ENCODE measurements around the gene CMAS. TPM values are rescaled to one million over a fixed set of nuclear protein-coding genes. Genes with fewer than 3 reads are reported as not detected.
"Not testable (repeated sequence)": the region's sequence is repeated elsewhere in the genome, so short reads cannot be mapped to it uniquely, and the experiment has no call there.

The CMAS gene
- total RNA-seq, 1 experiment from 2014 or later, result 70.4 TPM

DNA sequence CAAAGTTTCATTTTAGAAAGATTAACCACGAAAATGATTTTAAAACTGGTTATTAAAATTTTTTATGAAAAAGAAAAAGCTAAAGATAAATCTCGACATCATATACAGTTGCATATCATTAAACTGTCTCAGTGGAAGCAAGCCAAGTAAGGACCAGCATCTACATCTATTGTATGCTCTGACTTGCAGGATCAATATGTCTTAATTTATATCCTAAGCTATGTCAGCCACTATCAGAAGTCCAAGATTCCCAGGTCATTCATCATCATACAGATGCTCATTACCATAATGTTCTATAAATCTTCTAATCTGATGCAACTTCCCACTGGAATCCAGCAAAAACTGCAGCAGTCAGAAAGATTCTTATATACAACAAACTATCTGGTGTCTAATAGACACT lies 43.5 kb downstream of the CMAS start:
- Histone ChIP-seq H3K4me3 (ENCODE audit: low read depth, low read length) (no peak overlapping the region), H3K4me1 (peaks cover 4% of the 10 kb centered on the region; the same call in 1 of the 2 replicates), H3K36me3 (ENCODE audit: control insufficient read depth, insufficient read depth, low read length) (no peaks in the 10 kb centered on the region), H3K27me3 (replicated peaks; ENCODE audit: control insufficient read depth, insufficient read depth, low read length) (no peaks in the 10 kb centered on the region; the same call in 1 of the 2 replicates), H3K9me3 (no peaks in the 10 kb centered on the region)
- intact Hi-C loops (cut with micrococcal nuclease; ENCODE audit: unreplicated experiment), result no loop called here
- DNase-seq, result no peak
- ChIA-PET POLR2A (interaction anchor here (0.6 kb wide), 1 partner anchor 17 kb away, joined by 3 read pairs; no protein-coding TSS in a partner anchor), CTCF (no interaction called here)
- Mint-ChIP-seq H3K4me1 (ENCODE audit: low read depth, unreplicated experiment) (no peaks in the 10 kb centered on the region), H3K27me3 (ENCODE audit: insufficient read depth, unreplicated experiment) (peaks cover 15% of the 10 kb centered on the region), H3K27ac (ENCODE audit: unreplicated experiment) (no peak overlapping the region), H3K36me3 (ENCODE audit: insufficient read depth, unreplicated experiment) (no peaks in the 10 kb centered on the region), H3K4me3 (ENCODE audit: unreplicated experiment) (no peak overlapping the region), H3K9me3 (ENCODE audit: unreplicated experiment) (no peaks in the 10 kb centered on the region)
- TF ChIP-seq CTCF (IDR thresholded peaks at IDR 0.05; ENCODE audit: insufficient read depth in 1 of 2, low read depth in 1 of 2, low read length in 1 of 2, severe bottlenecking in 1 of 2, unreplicated experiment in 1 of 2), result no peak
- BruUV-seq (replicated peaks), result no TSS peak

DNA sequence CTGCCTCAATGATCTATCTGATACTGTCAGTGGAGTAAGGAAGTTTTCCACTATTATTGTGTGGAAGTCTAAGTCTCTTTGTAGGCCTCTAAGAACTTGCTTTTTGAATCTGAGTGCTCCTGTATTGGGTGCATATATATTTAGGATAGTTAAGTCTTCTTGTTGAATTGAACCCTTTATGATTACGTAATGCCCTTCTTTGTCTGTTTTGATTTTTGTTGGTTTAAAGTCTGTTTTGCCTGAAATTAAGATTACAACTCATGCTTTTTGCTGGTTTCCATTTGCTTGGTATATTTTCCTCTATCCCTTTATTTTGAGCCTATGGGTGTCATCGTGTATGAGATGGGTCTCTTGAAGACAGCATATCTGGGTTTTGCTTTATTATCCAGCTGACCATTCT lies 53.0 kb downstream of the CMAS start:
- CTCF ChIA-PET, result interaction anchor here (1.0 kb wide), 1 partner anchor 344 kb away, joined by 3 read pairs; no protein-coding TSS in a partner anchor
- H3K4me1 Mint-ChIP-seq (ENCODE audit: low read depth, unreplicated experiment); intact Hi-C loops (cut with micrococcal nuclease; ENCODE audit: unreplicated experiment): not testable (repeated sequence)

GRCh38 chr12:22100958-22101748 lies 55.1 kb downstream of the CMAS start:
- Histone ChIP-seq H3K27me3 (replicated peaks; ENCODE audit: control insufficient read depth, insufficient read depth, low read length) (no peaks in the 10 kb centered on the region; the same call in 1 of the 2 replicates), H3K4me1 (no peaks in the 10 kb centered on the region), H3K4me3 (ENCODE audit: low read depth, low read length) (no peak overlapping the region), H3K9me3 (0 out of 2 replicates have a peak, but pooled peaks cover 3% of the 10 kb centered on the region), H3K36me3 (ENCODE audit: control insufficient read depth, insufficient read depth, low read length) (no peaks in the 10 kb centered on the region)
- H3K4me1 Mint-ChIP-seq (ENCODE audit: low read depth, unreplicated experiment), result no peaks in the 10 kb centered on the region
- H3K9me3 Mint-ChIP-seq (ENCODE audit: unreplicated experiment), result no peaks in the 10 kb centered on the region
- intact Hi-C loops (cut with micrococcal nuclease; ENCODE audit: unreplicated experiment), result loop anchor here (1.0 kb wide), 2 partner anchors 234 to 342 kb away; no protein-coding TSS in a partner anchor
- POLR2A ChIA-PET, result no interaction called here
- no peak overlapping the region for H3K4me3 Mint-ChIP-seq (ENCODE audit: unreplicated experiment)
- DNase-seq, result peak in 1 of 2 experiments; percentile 60
- TF ChIP-seq CTCF (IDR thresholded peaks at IDR 0.05; ENCODE audit: insufficient read depth in 1 of 2, low read depth in 1 of 2, low read length in 1 of 2, severe bottlenecking in 1 of 2, unreplicated experiment in 1 of 2), result peak; percentile 55 to 60
- H3K27me3 Mint-ChIP-seq (ENCODE audit: insufficient read depth, unreplicated experiment), result peaks cover 13% of the 10 kb centered on the region
- CTCF ChIA-PET, result interaction anchor here (0.9 to 1.0 kb wide), 2 partner anchors 342 kb away, joined by 4 read pairs; no protein-coding TSS in a partner anchor
- H3K27ac Mint-ChIP-seq (ENCODE audit: unreplicated experiment), result no peak overlapping the region
- no TSS peak for BruUV-seq (replicated peaks)
- H3K36me3 Mint-ChIP-seq (ENCODE audit: insufficient read depth, unreplicated experiment), result no peaks in the 10 kb centered on the region

More for the DNA sequence above, 53.0 kb downstream of the CMAS start:
- H3K4me3 ChIP-seq (ENCODE audit: low read depth, low read length); BruUV-seq (replicated peaks); POLR2A ChIA-PET; H3K27ac Mint-ChIP-seq (ENCODE audit: unreplicated experiment); DNase-seq; H3K27me3 ChIP-seq (replicated peaks; ENCODE audit: control insufficient read depth, insufficient read depth, low read length); H3K4me3 Mint-ChIP-seq (ENCODE audit: unreplicated experiment); H3K36me3 ChIP-seq (ENCODE audit: control insufficient read depth, insufficient read depth, low read length); H3K36me3 Mint-ChIP-seq (ENCODE audit: insufficient read depth, unreplicated experiment); H3K9me3 ChIP-seq; H3K4me1 ChIP-seq; H3K9me3 Mint-ChIP-seq (ENCODE audit: unreplicated experiment): not testable (repeated sequence)
- H3K27me3 Mint-ChIP-seq (ENCODE audit: insufficient read depth, unreplicated experiment), result peaks cover 16% of the 10 kb centered on the region

Measured in Caco-2 (cell line).